ENCODE data around the gene TRIM71. TPM values are rescaled to one million over a fixed set of nuclear protein-coding genes. Genes with fewer than 3 reads are reported as not detected.

The TRIM71 gene
- total RNA-seq (not detected), polyA plus RNA-seq (not detected)

DNA sequence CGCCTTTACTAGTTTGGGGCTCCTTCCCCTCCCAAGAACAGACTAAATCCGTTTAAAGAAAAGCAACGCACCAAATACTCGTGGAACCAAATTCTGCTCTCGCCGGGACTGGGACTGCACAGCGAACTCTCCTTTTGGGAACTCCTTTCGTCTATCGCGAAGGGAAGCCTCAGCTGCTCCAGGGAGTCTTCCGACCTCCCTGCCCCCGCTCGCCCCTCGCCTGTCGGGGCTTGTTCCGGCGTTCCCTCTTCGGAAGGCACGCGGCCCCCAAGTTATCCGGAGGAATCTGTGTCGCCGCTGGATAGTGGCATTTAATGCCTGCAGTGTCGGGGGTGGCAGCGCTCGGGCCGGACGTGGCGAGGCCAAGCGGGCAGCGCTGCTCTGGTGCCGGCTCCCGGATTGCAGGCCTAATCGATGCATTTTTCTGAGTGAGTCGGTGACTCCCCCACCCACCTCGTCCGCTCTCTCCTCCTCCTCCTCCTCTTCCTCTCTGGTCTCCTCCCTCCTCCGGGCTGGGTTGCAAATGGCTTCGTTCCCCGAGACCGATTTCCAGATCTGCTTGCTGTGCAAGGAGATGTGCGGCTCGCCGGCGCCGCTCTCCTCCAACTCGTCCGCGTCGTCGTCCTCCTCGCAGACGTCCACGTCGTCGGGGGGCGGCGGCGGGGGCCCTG is at the start of gene TRIM71:
TSS of gene TRIM71 (plus strand) at position 440 of the 671 bp plus-strand sequence. CDS start at position 524, 84 bp downstream.
- Histone ChIP-seq H3K36me3 (no peaks in the 10 kb centered on the region), H3K4me1 (peaks cover 0 to 28% (median 26%) of the 10 kb centered on the region in 4 donors), H3K9me3 (no peaks in the 10 kb centered on the region), H3K27ac (no peak within 1 kb of the TSS), H3K27me3 (peaks cover 54 to 70% (median 65%) of the 10 kb centered on the region in 3 donors), H3K4me3 (peak within 1 kb of the TSS in 3 of 4 donors; percentile 30 to 50 (median 42))
- intact Hi-C loops (cut with DNase I): no loop called here
- whole genome bisulfite sequencing, 2 donors: 1 to 5% methylated on average over 59 of the region's 59 CpGs
- no peak for TF ChIP-seq POLR2AphosphoS5 (IDR thresholded peaks at IDR 0.05)
- TF ChIP-seq EP300 (IDR thresholded peaks at IDR 0.05): no peak
- no peak for TF ChIP-seq POLR2A (IDR thresholded peaks at IDR 0.05)
- DNase-seq: no peak

DNA sequence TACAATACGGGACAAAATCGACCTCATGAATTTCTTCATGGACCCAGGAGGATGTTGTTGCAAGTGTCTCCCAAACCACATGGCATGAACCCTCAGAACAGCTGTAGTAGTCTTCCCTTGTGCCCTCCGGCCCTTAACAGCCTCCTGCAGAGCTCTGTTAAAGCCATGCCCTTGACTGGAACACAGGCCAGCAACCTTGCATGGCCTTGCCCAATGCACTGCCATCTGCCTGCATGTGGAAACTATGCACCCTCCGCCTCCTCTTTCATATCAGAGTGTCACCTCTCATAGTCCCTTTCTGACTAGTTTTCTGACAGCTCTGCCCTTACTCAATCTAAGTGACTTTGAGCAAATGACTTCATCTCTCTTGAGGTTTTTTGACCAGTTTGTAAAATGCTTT is 39.4 kb upstream of the TRIM71 start:
- Histone ChIP-seq H3K4me3 (no peak overlapping the region), H3K36me3 (peaks cover 0 to 24% (median 5%) of the 10 kb centered on the region in 4 donors), H3K9me3 (no peaks in the 10 kb centered on the region), H3K27me3 (peaks cover 0 to 4% (median 0%) of the 10 kb centered on the region in 3 donors), H3K27ac (no peak overlapping the region), H3K4me1 (peaks cover 0 to 15% (median 9%) of the 10 kb centered on the region in 4 donors)
- TF ChIP-seq POLR2AphosphoS5 (IDR thresholded peaks at IDR 0.05) (no peak), POLR2A (IDR thresholded peaks at IDR 0.05) (no peak), EP300 (IDR thresholded peaks at IDR 0.05) (no peak)
- TF ChIP-seq, protein P1, sequence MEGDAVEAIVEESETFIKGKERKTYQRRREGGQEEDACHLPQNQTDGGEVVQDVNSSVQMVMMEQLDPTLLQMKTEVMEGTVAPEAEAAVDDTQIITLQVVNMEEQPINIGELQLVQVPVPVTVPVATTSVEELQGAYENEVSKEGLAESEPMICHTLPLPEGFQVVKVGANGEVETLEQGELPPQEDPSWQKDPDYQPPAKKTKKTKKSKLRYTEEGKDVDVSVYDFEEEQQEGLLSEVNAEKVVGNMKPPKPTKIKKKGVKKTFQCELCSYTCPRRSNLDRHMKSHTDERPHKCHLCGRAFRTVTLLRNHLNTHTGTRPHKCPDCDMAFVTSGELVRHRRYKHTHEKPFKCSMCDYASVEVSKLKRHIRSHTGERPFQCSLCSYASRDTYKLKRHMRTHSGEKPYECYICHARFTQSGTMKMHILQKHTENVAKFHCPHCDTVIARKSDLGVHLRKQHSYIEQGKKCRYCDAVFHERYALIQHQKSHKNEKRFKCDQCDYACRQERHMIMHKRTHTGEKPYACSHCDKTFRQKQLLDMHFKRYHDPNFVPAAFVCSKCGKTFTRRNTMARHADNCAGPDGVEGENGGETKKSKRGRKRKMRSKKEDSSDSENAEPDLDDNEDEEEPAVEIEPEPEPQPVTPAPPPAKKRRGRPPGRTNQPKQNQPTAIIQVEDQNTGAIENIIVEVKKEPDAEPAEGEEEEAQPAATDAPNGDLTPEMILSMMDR (IDR thresholded peaks at IDR 0.05): no peak
- intact Hi-C loops (cut with DNase I): no loop called here
- WGBS, 2 donors: 89 to 92% methylated on average over 4 of the region's 4 CpGs
- DNase-seq: peak; percentile 26

DNA sequence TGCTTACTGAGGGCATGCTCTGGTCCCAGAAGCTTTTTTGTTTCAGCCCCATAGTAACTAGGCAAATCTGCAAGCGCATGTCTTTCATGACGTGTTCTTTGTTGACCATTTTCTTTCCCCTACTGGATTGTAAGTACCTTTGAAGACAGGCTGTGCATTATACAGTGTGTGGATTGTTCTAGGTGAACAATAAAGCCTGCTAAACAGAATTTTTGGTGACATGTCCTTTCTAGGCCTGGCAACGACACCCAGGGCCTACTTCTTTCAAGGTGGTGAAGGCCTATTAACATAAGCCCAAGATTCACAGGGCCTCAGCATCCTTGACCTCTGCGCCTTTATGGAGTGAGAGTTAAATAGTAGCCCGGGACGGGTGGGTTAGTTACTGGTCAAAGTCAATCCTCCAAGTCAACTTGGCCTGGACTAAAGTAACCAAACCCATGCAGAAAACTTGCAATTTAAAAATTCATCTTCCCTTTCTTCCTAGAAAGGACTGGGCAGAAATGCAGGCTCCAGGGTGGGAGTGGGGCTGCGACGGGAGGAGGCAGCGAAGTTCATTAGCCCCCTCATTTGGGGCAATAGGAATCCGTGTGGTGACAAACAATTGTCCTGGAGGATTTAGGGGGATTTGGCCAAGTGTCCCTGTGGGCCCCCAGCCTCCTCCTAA is 37.6 kb upstream of the TRIM71 start:
- H3K9me3 ChIP-seq: no peaks in the 10 kb centered on the region
- peaks cover 0 to 4% (median 0%) of the 10 kb centered on the region in 3 donors for H3K27me3 ChIP-seq
- 69 to 87% methylated on average over 10 of the region's 10 CpGs for WGBS, 2 donors
- peaks cover 0 to 15% (median 9%) of the 10 kb centered on the region in 4 donors for H3K4me1 ChIP-seq
- H3K4me3 ChIP-seq: peak overlapping the region in 3 of 4 donors; percentile 39 to 59 (median 56)
- TF ChIP-seq POLR2AphosphoS5 (IDR thresholded peaks at IDR 0.05) (no peak), POLR2A (IDR thresholded peaks at IDR 0.05) (no peak), EP300 (IDR thresholded peaks at IDR 0.05) (no peak)
- TF ChIP-seq, protein P1 (IDR thresholded peaks at IDR 0.05): no peak
- no peak overlapping the region for H3K27ac ChIP-seq
- peak; percentile 13 for DNase-seq
- intact Hi-C loops (cut with DNase I): no loop called here
- peaks cover 0 to 6% (median 0%) of the 10 kb centered on the region in 4 donors for H3K36me3 ChIP-seq

DNA sequence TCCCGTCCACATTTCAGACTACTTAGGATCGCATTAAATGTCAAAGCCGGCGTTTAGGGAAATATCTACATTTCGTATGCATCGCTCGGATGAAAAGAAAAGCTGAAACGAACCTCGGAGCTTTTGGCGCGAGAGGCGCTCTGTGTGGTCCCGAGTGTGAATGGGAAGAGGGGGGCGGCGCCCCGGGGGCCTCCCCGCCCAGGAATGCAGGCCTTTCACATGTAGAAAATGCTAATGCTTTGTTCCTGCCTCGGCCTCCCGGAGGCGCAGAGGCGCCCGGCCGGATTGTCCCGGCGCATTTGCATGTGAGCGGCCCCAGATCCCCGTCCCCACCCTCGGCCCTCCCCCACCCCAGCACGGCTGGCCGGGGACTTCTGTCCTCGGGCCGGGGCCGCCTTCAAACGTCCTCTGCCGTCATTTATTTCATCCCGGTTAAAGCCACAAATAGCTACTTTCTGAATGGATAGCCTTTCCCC is 37.0 kb upstream of the TRIM71 start:
- Histone ChIP-seq H3K27me3 (peaks cover 0 to 4% (median 0%) of the 10 kb centered on the region in 3 donors), H3K36me3 (peaks cover 0 to 1% (median 0%) of the 10 kb centered on the region in 4 donors), H3K4me3 (peak overlapping the region; percentile 39 to 59 (median 49)), H3K4me1 (peaks cover 0 to 15% (median 9%) of the 10 kb centered on the region in 4 donors), H3K27ac (no peak overlapping the region), H3K9me3 (no peaks in the 10 kb centered on the region)
- 2 to 3% methylated on average over 36 of the region's 36 CpGs for WGBS, 2 donors
- intact Hi-C loops (cut with DNase I): no loop called here
- TF ChIP-seq POLR2AphosphoS5 (IDR thresholded peaks at IDR 0.05) (no peak), POLR2A (IDR thresholded peaks at IDR 0.05) (no peak), EP300 (IDR thresholded peaks at IDR 0.05) (no peak)
- TF ChIP-seq, protein P1 (IDR thresholded peaks at IDR 0.05): no peak
- peak; percentile 59 for DNase-seq
